HepG2 (cell line): ENCODE data around the gene MAP1LC3C. TPM values are rescaled to one million over a fixed set of nuclear protein-coding genes. Genes with fewer than 3 reads are reported as not detected.

Experiments used
- ATAC-seq: fragments of 200-7000 bp; cut with Tn5 transposase; 3 replicates; pipeline ENCODE4 v1.9.1; 2020; ENCODE audit warnings: mild to moderate bottlenecking, moderate library complexity
- BruUV-seq: library from RNA; stranded (reverse); fragments of 400-500 nt; replicated peaks from 2 replicates; lab custom pipeline; 2021; lab: Mats Ljungman, UMichigan
- CTCF ChIA-PET: fragments of 300-600 bp; formaldehyde crosslinking; extraction: SDS; loops from one replicate; lab custom pipeline; 2021; ENCODE audit warnings: low total read pairs, inconsistent platforms, low intra/inter-chr PET ratio; lab: Yijun Ruan, JAX
- POLR2A ChIA-PET: fragments of 350-600 bp; sonication (Branson Sonifier 250); formaldehyde crosslinking; loops from one replicate; lab custom pipeline; 2020; ENCODE audit warnings: antibody characterized with exemption, inconsistent platforms; lab: Yijun Ruan, JAX
- DNase-seq: peaks from one replicate; pipeline ENCODE4 v3.0.0-alpha.2; 2015; ENCODE audit warnings: low spot score
- FAIRE-seq: peaks from 3 replicates; lab custom pipeline; 2011; peaks lifted over from hg19 to GRCh38; lab: Jason Lieb, UNC
- H2AFZ ChIP-seq: one replicate; pipeline ENCODE4 v1.6.1; 2011; ENCODE audit warnings: low read length, inconsistent platforms
- H3K27ac ChIP-seq: fragments of 300-600 bp; 3 replicates; pipeline ENCODE4 v1.8.0; 2011; ENCODE audit warnings: mixed run types, mild to moderate bottlenecking, mixed read lengths, low read length, inconsistent platforms; ENCODE audit not compliant: insufficient read depth; ENCODE audit errors: extremely low read length
- H3K27me3 ChIP-seq, 2 experiments: fragments of 200-600 bp in 1 of 2; 2 replicates in 1 of 2; 3 replicates in 1 of 2; pipeline versions ENCODE4 v1.6.0 to v1.8.0; 2011; ENCODE audit warnings: low read length in 2 of 2, mild to moderate bottlenecking in 2 of 2, moderate library complexity in 2 of 2, inconsistent platforms in 1 of 2; ENCODE audit not compliant: insufficient read depth in 2 of 2, control insufficient read depth in 1 of 2
- H3K36me3 ChIP-seq, 2 experiments: fragments of 200-600 bp in 1 of 2; replicated peaks in 1 of 2; 2 replicates in 1 of 2; 3 replicates in 1 of 2; pipeline versions ENCODE4 v1.5.1 to v1.8.0; 2011; ENCODE audit warnings: low read length in 2 of 2, inconsistent platforms in 1 of 2; ENCODE audit not compliant: insufficient read depth in 2 of 2, control insufficient read depth in 1 of 2
- H3K4me1 ChIP-seq: 2 replicates; pipeline ENCODE4 v1.5.1; 2012; ENCODE audit warnings: low read length, inconsistent platforms; ENCODE audit not compliant: insufficient read depth
- H3K4me2 ChIP-seq: 2 replicates; pipeline ENCODE4 v1.6.0; 2011; ENCODE audit warnings: low read depth, low read length, inconsistent platforms
- H3K4me3 ChIP-seq, 3 experiments: fragments of 200-600 bp in 1 of 3; sonication (generic), shearing (Covaris generic) in 1 of 3; replicated peaks in 1 of 3; 2 replicates each; pipeline ENCODE4 v1.5.1; 2011 to 2016; ENCODE audit warnings: low read length in 3 of 3, inconsistent platforms in 2 of 3, low read depth in 2 of 3, mild to moderate bottlenecking in 2 of 3, control low read depth in 1 of 3, mixed read lengths in 1 of 3; ENCODE audit not compliant: insufficient read depth in 1 of 3
- H3K79me2 ChIP-seq: one replicate; pipeline ENCODE4 v1.6.1; 2011; ENCODE audit warnings: low read length, inconsistent platforms; ENCODE audit not compliant: insufficient read depth
- H3K9ac ChIP-seq: 2 replicates; pipeline ENCODE4 v1.6.0; 2011; ENCODE audit warnings: mild to moderate bottlenecking, low read depth, low read length, inconsistent platforms; ENCODE audit not compliant: insufficient read depth
- H3K9me3 ChIP-seq: 2 replicates; pipeline ENCODE4 v1.5.1; 2012; ENCODE audit warnings: mild to moderate bottlenecking, low read length
- H4K20me1 ChIP-seq: 2 replicates; pipeline ENCODE4 v1.6.0; 2011; ENCODE audit warnings: inconsistent platforms, mild to moderate bottlenecking, low read length, moderate library complexity; ENCODE audit not compliant: insufficient read depth
- NCOA5 ChIP-seq: sonication (generic); formaldehyde crosslinking; IDR thresholded peaks from 2 replicates; pipeline ENCODE4 v1.4.0; 2020; ENCODE audit warnings: missing genetic modification reagents
- NKX3-1 ChIP-seq: sonication (generic); formaldehyde crosslinking; IDR thresholded peaks from 2 replicates; pipeline ENCODE4 v1.5.0; 2020; ENCODE audit warnings: missing genetic modification reagents
- PLSCR1 ChIP-seq: sonication (generic); formaldehyde crosslinking; IDR thresholded peaks from 2 replicates; pipeline ENCODE4 v1.5.0; 2020; ENCODE audit warnings: missing genetic modification reagents, mild to moderate bottlenecking, borderline replicate concordance
- SMC3 ChIP-seq: IDR thresholded peaks from 2 replicates; pipeline ENCODE4 v1.6.1; 2011; ENCODE audit warnings: low read length, improper control_type of control experiment
- STAG1 ChIP-seq: sonication (generic); formaldehyde crosslinking; IDR thresholded peaks from 2 replicates; pipeline ENCODE4 v1.4.0; 2020; ENCODE audit warnings: missing genetic modification reagents
- TFE3 ChIP-seq: IDR thresholded peaks from 2 replicates; pipeline ENCODE4 v1.6.1; 2016
- ZEB1 ChIP-seq: IDR thresholded peaks from 2 replicates; pipeline ENCODE4 v1.6.1; 2012; ENCODE audit warnings: mild to moderate bottlenecking, low read depth, inconsistent platforms; ENCODE audit not compliant: insufficient replicate concordance
- ZNF570 ChIP-seq: sonication (generic); formaldehyde crosslinking; IDR thresholded peaks from 2 replicates; pipeline ENCODE4 v1.4.0; 2020; ENCODE audit warnings: mild to moderate bottlenecking, missing genetic modification reagents, borderline replicate concordance
- WGBS: methylation state at CpG from one replicate; pipeline ENCODE4 v1.1.6; 2017; ENCODE audit warnings: low lambda C conversion rate; 5-methylcytosine and 5-hydroxymethylcytosine counted together
- in situ Hi-C: cut with HindIII; loops from 2 replicates; pipeline ENCODE4 v1.10.0; 2017; ENCODE audit warnings: low pct_unique_long_range_greater_than_20kb; ENCODE audit not compliant: extremely low pct_ligation_motif_present
- intact Hi-C: fragments of 100-400 bp; cut with micrococcal nuclease; formaldehyde crosslinking; loops from one replicate; pipeline ENCODE4 v1.10.0; 2022; ENCODE audit not compliant: unreplicated experiment
- polyA plus RNA-seq, 8 experiments: library from polyadenylated mRNA; depleted of rRNA in 3 of 8; stranded (reverse) in 7 of 8; unstranded in 1 of 8; fragments of >200 nt; fragmentation: Illumina TruSeq in 4 of 8; extraction: Trizol in 4 of 8; gene quantifications; 2 replicates each; pipeline versions ENCODE4 v1.2.1 to v1.2.3, GENCODE V29; 2011 to 2016; ENCODE audit warnings: low read depth in 4 of 8, missing spikeins in 1 of 8, mixed read lengths in 1 of 8; ENCODE audit not compliant: insufficient read depth in 1 of 8
- total RNA-seq, 5 experiments: library from RNA; depleted of rRNA; stranded (reverse); fragments of >200 nt; fragmentation: Illumina TruSeq; extraction: Trizol; gene quantifications; 2 replicates each; pipeline ENCODE4 v1.2.3, GENCODE V29; 2016; ENCODE audit warnings: low read depth in 1 of 5
- TF ChIP-seq, protein P1 (sequence below): IDR thresholded peaks from 2 replicates; pipeline ENCODE4 v1.6.1; 2016; ENCODE audit warnings: low read depth
- TF ChIP-seq, protein P2 (sequence below): sonication (generic); formaldehyde crosslinking; IDR thresholded peaks from 2 replicates; pipeline ENCODE4 v1.5.0; 2020; ENCODE audit warnings: mild to moderate bottlenecking, missing genetic modification reagents, moderate library complexity

Gene MAP1LC3C
- total and polyA plus RNA-seq, 2 of the 13 experiments (the other 11 are each of a cell fraction or from before 2014, with no cell fraction given) = not detected

DNA sequence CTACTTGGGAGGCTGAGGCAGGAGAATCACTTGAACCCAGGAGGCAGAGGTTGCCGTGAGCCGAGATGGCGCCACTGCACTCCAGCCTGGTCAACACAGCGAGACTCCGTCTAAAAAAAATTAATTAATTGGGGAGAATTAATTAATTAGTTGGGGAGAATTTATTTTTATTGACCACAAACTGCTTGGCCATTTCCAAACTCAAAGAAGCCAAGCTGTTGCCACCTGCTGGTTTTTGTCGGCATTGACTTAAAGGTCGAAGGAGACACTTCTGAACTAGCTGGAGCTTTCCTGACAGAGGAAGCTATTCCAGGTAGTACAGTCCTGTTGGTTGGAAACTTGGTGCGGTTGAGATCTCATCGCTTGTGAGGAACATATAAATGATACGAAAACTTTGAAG lies 13.1 kb downstream of the MAP1LC3C start:
- H3K4me2 ChIP-seq = no peak overlapping the region
- no peaks in the 10 kb centered on the region; a peak in 2 of 5 replicates for H3K27me3 ChIP-seq
- in situ Hi-C loops = loop anchor here (5.0 to 25.0 kb wide), 2 partner anchors 88 to 448 kb away; partner anchors contain the start of gene KMO
- intact Hi-C loops = loop anchor here (1.0 kb wide), 1 partner anchor 89 kb away; no protein-coding TSS in a partner anchor
- no peaks in the 10 kb centered on the region for H3K79me2 ChIP-seq
- H3K9me3 ChIP-seq = no peaks in the 10 kb centered on the region
- ChIA-PET POLR2A (no interaction called here), CTCF (interaction anchor here (1.3 to 1.6 kb wide), 2 partner anchors 89 to 94 kb away, joined by 3 to 26 read pairs; no protein-coding TSS in a partner anchor)
- ATAC-seq (peak; percentile 87), FAIRE-seq (peak; percentile 21), DNase-seq (peak; percentile 47)
- H3K27ac ChIP-seq = no peak overlapping the region
- H3K36me3 ChIP-seq = no peaks in the 10 kb centered on the region
- no TSS peak for BruUV-seq
- TF ChIP-seq, protein P1, sequence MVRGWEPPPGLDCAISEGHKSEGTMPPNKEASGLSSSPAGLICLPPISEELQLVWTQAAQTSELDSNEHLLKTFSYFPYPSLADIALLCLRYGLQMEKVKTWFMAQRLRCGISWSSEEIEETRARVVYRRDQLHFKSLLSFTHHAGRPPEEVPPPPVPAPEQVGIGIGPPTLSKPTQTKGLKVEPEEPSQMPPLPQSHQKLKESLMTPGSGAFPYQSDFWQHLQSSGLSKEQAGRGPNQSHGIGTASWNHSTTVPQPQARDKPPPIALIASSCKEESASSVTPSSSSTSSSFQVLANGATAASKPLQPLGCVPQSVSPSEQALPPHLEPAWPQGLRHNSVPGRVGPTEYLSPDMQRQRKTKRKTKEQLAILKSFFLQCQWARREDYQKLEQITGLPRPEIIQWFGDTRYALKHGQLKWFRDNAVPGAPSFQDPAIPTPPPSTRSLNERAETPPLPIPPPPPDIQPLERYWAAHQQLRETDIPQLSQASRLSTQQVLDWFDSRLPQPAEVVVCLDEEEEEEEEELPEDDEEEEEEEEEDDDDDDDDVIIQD (CRISPR knock-in tag) = no peak
- TF ChIP-seq ZNF570 (CRISPR knock-in tag) (no peak), STAG1 (CRISPR knock-in tag) (peak; percentile 53), TFE3 (CRISPR knock-in tag) (no peak), ZEB1 (no peak), NCOA5 (no peak), PLSCR1 (CRISPR knock-in tag) (no peak), SMC3 (peak; percentile 74), NKX3-1 (CRISPR knock-in tag) (no peak)
- TF ChIP-seq, protein P2, sequence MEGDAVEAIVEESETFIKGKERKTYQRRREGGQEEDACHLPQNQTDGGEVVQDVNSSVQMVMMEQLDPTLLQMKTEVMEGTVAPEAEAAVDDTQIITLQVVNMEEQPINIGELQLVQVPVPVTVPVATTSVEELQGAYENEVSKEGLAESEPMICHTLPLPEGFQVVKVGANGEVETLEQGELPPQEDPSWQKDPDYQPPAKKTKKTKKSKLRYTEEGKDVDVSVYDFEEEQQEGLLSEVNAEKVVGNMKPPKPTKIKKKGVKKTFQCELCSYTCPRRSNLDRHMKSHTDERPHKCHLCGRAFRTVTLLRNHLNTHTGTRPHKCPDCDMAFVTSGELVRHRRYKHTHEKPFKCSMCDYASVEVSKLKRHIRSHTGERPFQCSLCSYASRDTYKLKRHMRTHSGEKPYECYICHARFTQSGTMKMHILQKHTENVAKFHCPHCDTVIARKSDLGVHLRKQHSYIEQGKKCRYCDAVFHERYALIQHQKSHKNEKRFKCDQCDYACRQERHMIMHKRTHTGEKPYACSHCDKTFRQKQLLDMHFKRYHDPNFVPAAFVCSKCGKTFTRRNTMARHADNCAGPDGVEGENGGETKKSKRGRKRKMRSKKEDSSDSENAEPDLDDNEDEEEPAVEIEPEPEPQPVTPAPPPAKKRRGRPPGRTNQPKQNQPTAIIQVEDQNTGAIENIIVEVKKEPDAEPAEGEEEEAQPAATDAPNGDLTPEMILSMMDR (CRISPR knock-in tag) = peak; percentile 67
- no peak overlapping the region for H2AFZ ChIP-seq
- WGBS = 7% methylated on average over 10 of the region's 10 CpGs
- no peak overlapping the region for H3K9ac ChIP-seq
- no peak overlapping the region for H3K4me3 ChIP-seq
- no peaks in the 10 kb centered on the region for H4K20me1 ChIP-seq
- H3K4me1 ChIP-seq = no peaks in the 10 kb centered on the region
